HTERT RPE-1 (cell line): ENCODE data around the gene PITRM1.

Experiments used
- in situ Hi-C: fragments of 300-500 bp; cut with MboI; formaldehyde crosslinking; loops from 4 replicates; pipeline ENCODE4 v1.14.3; 2020; ENCODE audit warnings: low sequenced_read_pairs

Gene PITRM1

GRCh38 chr10:3140280-3140679 is 32.3 kb downstream of the PITRM1 start:
- in situ Hi-C loops = no loop called here

GRCh38 chr10:3139216-3139910 is 33.2 kb downstream of the PITRM1 start:
- in situ Hi-C loops = no loop called here

DNA sequence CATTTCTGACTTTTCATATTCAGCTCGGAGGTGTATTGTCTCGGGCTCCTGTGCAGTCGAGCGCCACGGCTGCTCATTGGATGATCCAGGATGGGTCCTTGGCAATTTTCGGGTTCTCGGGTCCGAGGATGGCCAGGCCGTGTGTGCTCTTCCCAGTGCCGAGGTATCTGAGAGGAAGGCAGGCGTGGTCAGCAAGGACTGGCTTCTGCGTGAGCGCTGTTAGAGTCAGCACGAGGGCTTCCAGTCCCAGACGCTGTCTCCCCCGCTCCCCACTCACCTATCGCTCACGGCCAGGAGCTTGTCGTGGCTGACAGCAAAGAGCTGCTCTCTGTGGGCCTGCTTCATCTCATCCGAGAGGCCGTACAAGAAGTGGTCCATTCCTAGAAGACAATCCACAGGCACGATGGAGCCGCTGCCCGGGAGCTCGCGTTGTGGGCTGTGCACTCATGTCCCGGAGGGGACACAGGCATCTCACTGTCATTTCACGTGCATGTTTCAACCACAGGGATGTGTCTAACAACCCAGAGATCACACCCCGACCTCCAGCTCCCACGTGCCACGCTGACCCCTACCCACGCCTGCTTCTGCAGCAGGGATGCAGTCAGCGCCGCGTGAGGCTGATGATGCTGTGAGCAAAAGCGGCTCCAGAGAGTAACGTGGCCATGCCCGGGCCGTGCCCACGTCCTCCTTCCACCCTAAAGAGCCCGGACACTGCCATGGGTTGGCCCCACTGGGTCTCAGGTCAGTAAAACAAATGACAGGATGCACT is 34.4 kb downstream of the PITRM1 start:
- in situ Hi-C loops = no loop called here

DNA sequence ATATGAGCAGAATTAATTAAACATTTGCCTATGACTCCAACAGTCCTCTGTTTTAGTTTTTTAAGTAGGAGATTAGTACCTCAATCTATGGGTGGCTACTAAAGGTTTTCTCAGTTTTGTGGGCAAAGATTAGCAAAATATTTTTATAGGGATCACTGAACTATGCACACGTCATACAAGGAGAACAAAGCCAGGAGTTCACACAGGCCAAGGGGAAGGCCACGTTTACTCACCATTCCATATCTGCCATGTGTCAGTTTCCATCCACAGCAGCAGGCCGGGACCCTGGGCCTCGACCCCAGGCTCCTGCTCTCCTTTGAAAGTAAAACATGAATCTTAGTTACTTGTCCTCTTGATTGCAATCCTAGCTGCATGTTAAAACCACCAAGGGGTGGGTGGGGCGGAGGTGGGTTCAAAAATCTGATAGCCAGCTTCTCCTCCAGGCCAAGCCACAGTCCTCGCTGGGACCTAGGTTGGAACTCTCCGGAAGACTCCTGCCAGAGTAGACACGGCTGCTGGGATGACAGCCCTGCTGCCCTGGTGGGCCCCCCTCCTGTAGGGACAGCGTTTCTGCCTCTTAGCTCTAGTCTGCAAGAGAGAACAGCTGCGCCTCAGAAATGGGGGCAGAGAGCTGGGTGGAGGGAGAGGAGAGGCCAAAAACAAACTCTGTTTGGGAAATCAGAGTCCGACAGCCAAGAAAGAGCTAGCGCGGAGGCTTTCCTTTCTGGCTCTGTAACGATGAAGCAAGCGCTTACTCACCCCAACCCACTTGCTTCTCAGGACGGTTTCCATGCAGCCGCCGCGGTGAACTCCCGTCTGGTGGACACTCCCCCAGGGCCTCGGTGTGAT is 35.6 kb downstream of the PITRM1 start:
- in situ Hi-C loops = no loop called here

GRCh38 chr10:3136336-3136735 is 36.2 kb downstream of the PITRM1 start:
- in situ Hi-C loops = no loop called here

GRCh38 chr10:3135006-3135405 is 37.6 kb downstream of the PITRM1 start:
- in situ Hi-C loops = no loop called here

- in situ Hi-C loops = no loop called here
Measured at GRCh38 chr10:3133948-3134347, 38.6 kb downstream of the PITRM1 start.

- in situ Hi-C loops = no loop called here
Measured at GRCh38 chr10:3132036-3133025, 40.3 kb downstream of the PITRM1 start.

- in situ Hi-C loops = no loop called here
Measured at GRCh38 chr10:3131098-3131497, 41.5 kb downstream of the PITRM1 start.

DNA sequence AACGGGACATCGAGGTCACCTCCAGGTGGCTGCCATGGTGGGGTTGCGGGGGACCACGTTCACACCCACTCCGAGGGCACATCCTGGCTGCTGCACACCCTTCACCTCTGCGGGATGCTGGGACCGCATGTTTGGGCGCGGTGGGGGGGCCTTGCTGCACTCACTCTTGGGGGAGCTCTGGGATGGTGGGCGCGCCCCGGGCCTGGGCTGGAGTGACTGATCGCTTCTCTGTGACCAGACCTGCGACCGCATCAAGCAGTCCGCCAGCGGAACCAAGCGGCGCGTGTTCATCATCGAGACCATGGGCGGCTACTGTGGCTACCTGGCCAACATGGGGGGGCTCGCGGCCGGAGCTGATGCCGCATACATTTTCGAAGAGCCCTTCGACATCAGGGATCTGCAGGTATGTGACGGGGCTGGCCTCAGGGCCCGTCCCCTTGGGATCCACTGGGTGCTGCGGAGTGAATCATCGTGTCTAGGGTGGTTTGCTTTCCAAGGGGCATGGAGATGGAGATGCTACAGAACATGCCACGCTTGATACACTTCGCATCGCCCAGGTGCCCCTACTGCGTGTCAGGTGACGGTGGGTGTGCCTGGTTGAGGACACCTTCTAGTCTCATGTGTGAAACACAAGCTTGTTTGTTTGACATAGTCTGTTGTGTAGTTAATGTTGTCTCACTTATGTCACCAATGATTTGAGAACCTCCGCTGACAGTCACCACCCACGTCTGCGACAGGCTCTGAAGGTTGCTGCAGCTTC is 42.8 kb downstream of the PITRM1 start:
- in situ Hi-C loops = no loop called here

- in situ Hi-C loops = no loop called here
Measured at GRCh38 chr10:3128379-3129130, 44.0 kb downstream of the PITRM1 start.

GRCh38 chr10:3127921-3128320 is 44.7 kb downstream of the PITRM1 start:
- in situ Hi-C loops = no loop called here

GRCh38 chr10:3126741-3127346 is 45.7 kb downstream of the PITRM1 start:
- in situ Hi-C loops = no loop called here

- in situ Hi-C loops = no loop called here
Measured at GRCh38 chr10:3126249-3126648, 46.3 kb downstream of the PITRM1 start.

DNA sequence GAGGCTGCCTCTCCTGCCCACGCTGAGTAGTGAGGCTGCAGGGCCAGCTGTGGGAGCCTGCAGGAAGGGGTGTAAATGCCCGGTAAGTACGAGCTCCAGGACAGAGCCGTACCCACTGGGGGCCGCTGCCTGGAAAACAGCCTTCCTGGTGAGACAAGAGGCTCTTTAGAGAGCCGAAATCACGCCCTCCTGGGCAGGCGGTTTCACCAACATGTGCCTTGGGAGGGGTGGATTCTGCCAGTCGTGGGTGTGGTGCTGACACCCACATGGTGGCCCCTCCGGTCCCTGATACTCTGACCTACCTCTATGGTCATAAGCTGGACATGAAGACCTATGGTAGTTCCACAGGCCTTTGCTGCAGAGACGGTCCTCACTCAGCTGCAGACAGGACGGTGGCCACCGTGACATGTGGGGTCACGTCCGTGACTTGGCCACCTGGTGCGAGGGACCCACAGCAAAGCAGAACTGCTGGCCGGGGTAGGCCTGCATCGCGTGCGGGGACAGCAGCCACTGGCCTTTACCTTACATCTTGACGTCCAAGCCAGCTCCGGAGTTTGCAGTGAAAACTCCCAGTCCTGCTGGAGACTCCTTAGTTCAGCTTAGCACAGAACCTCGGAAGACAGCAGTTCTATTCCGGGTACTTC is 46.9 kb downstream of the PITRM1 start:
- in situ Hi-C loops = no loop called here

DNA sequence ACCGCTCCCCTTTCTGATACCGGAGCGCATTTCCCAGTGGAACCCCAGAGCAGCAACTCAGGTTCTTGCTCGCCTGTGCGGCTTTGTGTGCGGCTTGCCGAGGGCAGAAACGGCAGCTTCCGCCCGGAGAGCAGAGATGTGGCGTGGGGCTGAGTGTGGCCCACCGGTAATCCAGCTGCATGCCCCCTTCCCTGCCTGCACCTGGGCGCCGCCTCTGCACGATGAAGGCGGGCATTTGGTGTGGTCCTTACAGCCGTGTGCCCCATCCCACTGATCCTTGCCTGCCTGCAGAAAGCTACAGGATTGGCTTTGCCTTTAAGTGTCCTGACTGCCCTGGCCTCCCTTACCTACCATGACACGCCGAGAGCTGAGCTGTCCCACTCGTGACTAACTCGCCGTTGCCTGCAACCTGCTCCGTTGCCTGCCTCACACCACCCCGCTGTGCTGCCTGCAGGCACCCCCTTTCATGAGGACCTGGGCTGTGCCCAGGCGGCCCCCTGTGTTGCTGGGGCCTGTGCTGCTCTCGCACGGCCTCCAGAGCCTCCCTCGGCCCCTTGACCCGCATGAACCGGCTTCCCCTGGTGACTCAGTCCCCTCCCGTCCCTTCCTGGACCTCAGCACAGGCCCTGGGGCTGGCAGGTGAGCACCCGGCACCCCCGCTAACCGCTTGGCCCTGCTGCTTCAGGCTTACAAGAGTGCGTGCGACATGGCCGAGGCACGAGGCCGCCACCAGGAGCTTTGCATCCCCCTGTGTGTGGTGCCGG is 48.0 kb downstream of the PITRM1 start:
- in situ Hi-C loops = no loop called here
